Ishikawa (cell line): Measurements from ENCODE around the gene TRIM38.

Experiments used
- CEBPB ChIP-seq: IDR thresholded peaks from 2 replicates; pipeline ENCODE4 v1.6.1; 2012
- CREB1 ChIP-seq: IDR thresholded peaks from 2 replicates; pipeline ENCODE4 v1.6.1; 2012; ENCODE audit warnings: low read depth
- EGR1 ChIP-seq: IDR thresholded peaks from 2 replicates; pipeline ENCODE4 v1.6.1; 2012
- EP300 ChIP-seq: IDR thresholded peaks from 2 replicates; pipeline ENCODE4 v1.6.1; 2012; ENCODE audit warnings: borderline replicate concordance
- FOXM1 ChIP-seq: IDR thresholded peaks from 2 replicates; pipeline ENCODE4 v1.6.1; 2012; ENCODE audit warnings: low read depth, borderline replicate concordance
- NFIC ChIP-seq: IDR thresholded peaks from 2 replicates; pipeline ENCODE4 v1.6.1; 2012
- RAD21 ChIP-seq: IDR thresholded peaks from 2 replicates; pipeline ENCODE4 v1.6.1; 2012; ENCODE audit warnings: low read depth
- REST ChIP-seq: IDR thresholded peaks from 2 replicates; pipeline ENCODE4 v1.6.1; 2012; ENCODE audit warnings: low read depth, mild to moderate bottlenecking
- TAF1 ChIP-seq: IDR thresholded peaks from 2 replicates; pipeline ENCODE4 v1.6.1; 2012; ENCODE audit warnings: low read depth, mild to moderate bottlenecking
- TCF12 ChIP-seq: IDR thresholded peaks from 2 replicates; pipeline ENCODE4 v1.6.1; 2012; ENCODE audit warnings: low read depth
- TEAD4 ChIP-seq: IDR thresholded peaks from 2 replicates; pipeline ENCODE4 v1.6.1; 2012
- USF1 ChIP-seq: IDR thresholded peaks from 2 replicates; pipeline ENCODE4 v1.6.1; 2012
- YY1 ChIP-seq: IDR thresholded peaks from 2 replicates; pipeline ENCODE4 v1.6.1; 2012; ENCODE audit warnings: low read depth
- ZBTB7A ChIP-seq: IDR thresholded peaks from 2 replicates; pipeline ENCODE4 v1.6.1; 2012; ENCODE audit warnings: low read depth
- TF ChIP-seq, protein P1 (sequence below): IDR thresholded peaks from 2 replicates; pipeline ENCODE4 v1.6.1; 2012

The TRIM38 gene

GRCh38 chr6:26008470-26008869, 45.9 kb downstream of the TRIM38 start:
- TF ChIP-seq EGR1 (no peak), TEAD4 (no peak)

GRCh38 chr6:26009817-26010216, 47.2 kb downstream of the TRIM38 start:
- TF ChIP-seq CEBPB (no peak), TEAD4 (no peak), EGR1 (no peak), CREB1 (no peak), TAF1 (no peak), YY1 (no peak), REST (no peak), NFIC (no peak), USF1 (no peak), TCF12 (no peak)
- TF ChIP-seq, protein P1, sequence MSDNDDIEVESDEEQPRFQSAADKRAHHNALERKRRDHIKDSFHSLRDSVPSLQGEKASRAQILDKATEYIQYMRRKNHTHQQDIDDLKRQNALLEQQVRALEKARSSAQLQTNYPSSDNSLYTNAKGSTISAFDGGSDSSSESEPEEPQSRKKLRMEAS: no peak

DNA sequence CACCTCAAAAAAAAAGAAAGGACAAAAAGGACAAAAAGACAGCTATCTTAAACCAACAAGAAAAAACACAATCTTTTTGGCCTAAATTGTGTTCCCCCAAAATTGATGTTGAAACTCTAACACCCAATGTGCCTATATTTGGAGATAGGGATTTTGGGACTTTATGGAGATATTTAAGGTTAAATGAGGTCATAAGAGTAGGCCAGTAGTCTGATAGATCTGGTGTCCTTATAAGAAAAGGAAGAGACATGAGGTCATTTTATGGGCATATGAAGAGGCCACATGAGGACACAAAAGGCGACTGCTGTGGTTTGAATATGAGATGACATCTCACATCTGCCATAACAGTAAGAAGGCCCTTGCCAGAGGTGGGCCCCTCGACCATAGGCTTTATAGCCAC, 49.5 kb downstream of the TRIM38 start:
- no peak for TF ChIP-seq REST
- no peak for TF ChIP-seq TCF12
- no peak for TF ChIP-seq CREB1
- TF ChIP-seq NFIC: no peak
- no peak for TF ChIP-seq EGR1
- TF ChIP-seq ZBTB7A: no peak
- no peak for TF ChIP-seq EP300
- TF ChIP-seq CEBPB: no peak
- TF ChIP-seq TEAD4: no peak
- TF ChIP-seq YY1: no peak
- TF ChIP-seq FOXM1: no peak
- TF ChIP-seq, protein P1: no peak
- no peak for TF ChIP-seq TAF1
- no peak for TF ChIP-seq RAD21
- TF ChIP-seq USF1: no peak

- no peak for TF ChIP-seq EP300
- TF ChIP-seq, protein P1: no peak
Measured at GRCh38 chr6:26016245-26016962, 53.8 kb downstream of the TRIM38 start.

DNA sequence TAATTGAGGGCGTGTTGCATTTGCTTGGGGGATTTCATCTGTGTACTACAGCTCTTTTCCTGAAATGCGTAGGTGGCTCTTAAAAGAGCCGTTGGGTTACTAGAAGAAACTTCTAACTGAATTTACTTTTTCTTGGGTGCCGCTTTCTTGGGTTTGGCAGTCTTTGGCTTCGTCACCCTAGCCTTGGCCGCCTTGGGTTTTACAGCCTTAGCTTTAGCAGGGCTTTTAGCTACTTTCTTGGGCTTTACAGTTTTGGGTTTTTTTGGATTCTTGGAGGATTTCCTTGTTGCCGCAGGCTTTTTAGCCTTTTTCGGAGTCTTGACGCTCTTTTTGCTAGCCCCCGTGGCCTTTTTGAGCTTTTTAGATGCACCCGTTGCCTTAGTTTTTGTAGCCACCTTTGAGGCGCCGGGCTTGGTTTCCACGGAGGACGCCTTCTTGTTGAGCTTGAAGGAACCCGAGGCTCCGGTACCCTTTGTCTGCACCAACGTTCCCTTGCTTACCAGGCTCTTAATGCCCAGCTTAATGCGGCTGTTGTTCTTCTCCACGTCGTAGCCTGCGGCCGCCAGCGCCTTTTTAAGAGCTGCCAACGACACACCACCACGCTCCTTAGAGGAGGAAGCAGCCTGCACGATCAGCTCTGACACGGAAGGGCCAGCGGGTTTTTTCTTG, 54.5 kb downstream of the TRIM38 start:
- TF ChIP-seq, protein P1: no peak
- TF ChIP-seq TEAD4: no peak
- TF ChIP-seq NFIC: no peak
- TF ChIP-seq CEBPB: no peak
- no peak for TF ChIP-seq ZBTB7A
- no peak for TF ChIP-seq EGR1
- TF ChIP-seq USF1: no peak
- TF ChIP-seq FOXM1: no peak
- TF ChIP-seq TCF12: no peak
- TF ChIP-seq RAD21: no peak
- TF ChIP-seq TAF1: no peak
- no peak for TF ChIP-seq EP300
- TF ChIP-seq YY1: no peak
- TF ChIP-seq CREB1: no peak
- no peak for TF ChIP-seq REST
